Measurements from ENCODE around the gene SAMD4A. TPM values are rescaled to one million over a fixed set of nuclear protein-coding genes. Genes with fewer than 3 reads are reported as not detected.

The SAMD4A gene
- total and polyA plus RNA-seq, 2 donors = 16.0 to 58.5 TPM

DNA sequence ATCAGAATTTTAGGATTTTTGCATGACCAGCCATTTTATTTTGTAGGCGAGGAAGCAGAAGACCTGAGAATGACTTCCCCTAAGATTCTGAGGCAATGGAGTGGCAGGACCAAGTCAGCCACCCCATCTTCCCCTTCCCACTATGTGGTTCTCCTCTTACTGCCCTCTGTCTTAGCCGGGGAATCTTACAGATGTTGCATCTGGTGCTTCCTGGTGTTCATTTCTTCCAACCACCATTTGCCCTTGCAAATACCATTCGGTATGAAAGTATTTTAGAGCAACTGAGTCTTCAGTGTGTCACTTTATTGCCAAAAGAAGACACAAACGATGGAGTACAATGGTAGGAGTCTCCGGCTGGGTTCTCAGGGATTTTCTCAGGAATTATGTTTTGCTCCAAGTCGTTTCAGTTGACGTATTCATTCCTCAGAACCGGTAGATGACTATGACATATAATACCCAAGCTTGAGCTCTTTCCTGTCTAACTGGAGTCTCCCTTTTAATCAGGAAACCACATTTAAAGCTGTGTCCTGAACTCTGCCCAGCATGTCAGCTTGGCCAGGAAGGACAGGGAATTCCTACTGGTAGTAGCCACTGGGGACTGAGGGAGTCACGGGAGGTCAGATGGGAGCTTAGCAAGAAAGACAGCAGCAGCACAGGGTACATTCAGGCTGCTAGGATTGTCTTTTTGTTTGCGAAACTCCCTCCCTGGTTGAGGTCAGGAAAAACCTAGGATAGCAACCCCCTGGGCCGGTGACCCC lies 87.0 kb downstream of the SAMD4A start:
- 62% methylated on average over 11 of the region's 11 CpGs for WGBS
- no peak overlapping the region for H3K4me3 ChIP-seq (ENCODE audit: low read depth, low read length)
- H3K4me1 ChIP-seq (ENCODE audit: insufficient read depth) = no peaks in the 10 kb centered on the region

DNA sequence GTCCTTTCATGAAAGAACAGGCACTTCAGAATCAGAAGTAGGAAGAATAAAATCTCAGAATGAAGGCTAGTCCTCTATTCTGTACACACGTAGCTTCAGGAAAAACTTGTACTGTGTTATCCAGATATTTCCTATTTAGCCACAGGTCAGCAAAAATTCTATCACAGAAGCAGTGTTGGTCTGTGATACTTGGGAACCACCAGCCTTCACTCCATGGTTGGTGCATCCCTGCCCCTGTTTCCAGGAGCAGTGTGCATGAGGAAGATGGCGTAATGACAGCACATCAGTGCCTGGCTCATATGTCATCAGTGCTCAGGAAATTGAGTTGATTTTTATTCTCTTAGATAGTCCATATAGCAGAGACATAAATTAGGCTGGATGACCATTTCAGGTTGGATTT lies 87.7 kb downstream of the SAMD4A start:
- H3K36me3 ChIP-seq (ENCODE audit: insufficient read depth) = no peaks in the 10 kb centered on the region
- WGBS = 82% methylated on average over 2 of the region's 2 CpGs
- H3K4me1 ChIP-seq (ENCODE audit: insufficient read depth) = no peaks in the 10 kb centered on the region
- DNase-seq (ENCODE audit: extremely low spot score) = no peak
- H3K4me3 ChIP-seq (ENCODE audit: low read depth, low read length) = no peak overlapping the region
- no peak overlapping the region for H3K27ac ChIP-seq (ENCODE audit: low read depth)

More for the DNA sequence above, 87.0 kb downstream of the SAMD4A start:
- DNase-seq (ENCODE audit: extremely low spot score) = no peak
- no peaks in the 10 kb centered on the region for H3K36me3 ChIP-seq (ENCODE audit: insufficient read depth)
- peak overlapping the region; percentile 16 for H3K27ac ChIP-seq (ENCODE audit: low read depth)

DNA sequence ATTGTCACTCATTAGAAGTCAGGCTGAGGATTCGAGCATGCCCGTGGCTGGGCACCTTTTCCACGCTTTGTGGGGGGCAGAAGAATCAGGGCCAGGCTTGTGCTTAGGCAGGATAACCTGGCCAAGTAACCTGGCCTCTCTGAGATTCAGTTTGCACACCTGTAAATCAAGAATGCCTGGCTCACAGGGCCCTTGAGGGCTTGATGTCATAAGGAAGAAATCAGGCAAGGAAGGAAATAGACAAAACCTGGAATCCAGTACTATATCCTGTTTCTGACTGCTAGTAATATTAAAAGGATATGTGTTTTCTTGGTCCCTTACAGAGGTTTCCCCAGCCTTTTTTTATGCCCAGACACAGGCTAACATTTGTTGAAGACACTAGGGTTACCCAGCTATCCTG lies 91.9 kb downstream of the SAMD4A start:
- WGBS = 88% methylated on average over 3 of the region's 3 CpGs
- Histone ChIP-seq H3K4me3 (ENCODE audit: low read depth, low read length) (no peak overlapping the region), H3K36me3 (ENCODE audit: insufficient read depth) (no peaks in the 10 kb centered on the region), H3K27ac (ENCODE audit: low read depth) (no peak overlapping the region), H3K4me1 (ENCODE audit: insufficient read depth) (no peaks in the 10 kb centered on the region)
- no peak for DNase-seq (ENCODE audit: extremely low spot score)

DNA sequence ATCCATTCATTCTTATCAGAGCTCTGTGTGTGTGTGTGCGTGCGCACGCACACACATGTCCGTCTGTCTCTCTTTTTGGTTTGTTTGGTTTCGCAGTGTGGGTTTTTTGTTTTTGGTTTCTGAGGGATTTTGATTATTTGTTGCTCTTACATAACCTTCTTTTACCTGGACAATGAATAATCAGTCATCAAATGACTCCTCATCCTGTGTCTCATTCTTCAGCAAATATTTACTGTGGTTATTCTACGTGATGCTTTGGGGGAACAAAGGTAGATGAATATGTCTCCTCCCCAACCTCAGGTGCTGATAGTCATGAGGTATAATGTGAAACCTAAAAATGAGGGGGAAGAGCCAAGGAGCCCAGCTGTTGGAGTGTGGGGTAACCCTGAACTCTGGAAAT lies 92.4 kb downstream of the SAMD4A start:
- WGBS = 76% methylated on average over 6 of the region's 6 CpGs
- DNase-seq (ENCODE audit: extremely low spot score) = no peak
- H3K36me3 ChIP-seq (ENCODE audit: insufficient read depth) = no peaks in the 10 kb centered on the region
- H3K4me3 ChIP-seq (ENCODE audit: low read depth, low read length) = no peak overlapping the region
- H3K4me1 ChIP-seq (ENCODE audit: insufficient read depth) = no peaks in the 10 kb centered on the region
- H3K27ac ChIP-seq (ENCODE audit: low read depth) = no peak overlapping the region

DNA sequence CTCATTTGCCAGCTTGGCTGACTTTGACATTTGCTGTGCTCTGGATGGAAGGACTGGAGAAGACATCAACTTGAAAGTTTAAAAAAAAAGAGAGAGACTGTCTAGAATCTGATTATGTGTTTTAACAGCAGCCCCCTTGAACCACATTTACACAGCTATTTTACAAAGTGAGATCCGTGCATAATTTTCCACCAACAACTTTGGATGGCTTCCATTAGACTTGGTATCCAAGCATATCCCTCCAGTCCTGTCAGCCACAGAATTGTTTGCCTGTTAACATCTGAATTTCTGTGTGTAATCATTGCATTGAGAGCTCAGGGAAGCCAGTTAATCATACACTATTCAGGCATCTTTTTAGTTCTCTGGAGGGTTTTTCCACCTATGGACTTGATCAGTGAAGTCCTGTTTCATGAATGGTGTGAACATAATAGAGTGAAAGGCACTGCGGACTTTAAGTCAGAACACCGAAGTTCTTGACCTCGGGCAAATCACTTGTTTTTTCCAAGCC lies 93.7 kb downstream of the SAMD4A start:
- no peak overlapping the region for H3K27ac ChIP-seq (ENCODE audit: low read depth)
- H3K4me3 ChIP-seq (ENCODE audit: low read depth, low read length) = no peak overlapping the region
- WGBS = 74% methylated on average over 4 of the region's 4 CpGs
- H3K4me1 ChIP-seq (ENCODE audit: insufficient read depth) = no peaks in the 10 kb centered on the region
- DNase-seq (ENCODE audit: extremely low spot score) = no peak
- no peaks in the 10 kb centered on the region for H3K36me3 ChIP-seq (ENCODE audit: insufficient read depth)

DNA sequence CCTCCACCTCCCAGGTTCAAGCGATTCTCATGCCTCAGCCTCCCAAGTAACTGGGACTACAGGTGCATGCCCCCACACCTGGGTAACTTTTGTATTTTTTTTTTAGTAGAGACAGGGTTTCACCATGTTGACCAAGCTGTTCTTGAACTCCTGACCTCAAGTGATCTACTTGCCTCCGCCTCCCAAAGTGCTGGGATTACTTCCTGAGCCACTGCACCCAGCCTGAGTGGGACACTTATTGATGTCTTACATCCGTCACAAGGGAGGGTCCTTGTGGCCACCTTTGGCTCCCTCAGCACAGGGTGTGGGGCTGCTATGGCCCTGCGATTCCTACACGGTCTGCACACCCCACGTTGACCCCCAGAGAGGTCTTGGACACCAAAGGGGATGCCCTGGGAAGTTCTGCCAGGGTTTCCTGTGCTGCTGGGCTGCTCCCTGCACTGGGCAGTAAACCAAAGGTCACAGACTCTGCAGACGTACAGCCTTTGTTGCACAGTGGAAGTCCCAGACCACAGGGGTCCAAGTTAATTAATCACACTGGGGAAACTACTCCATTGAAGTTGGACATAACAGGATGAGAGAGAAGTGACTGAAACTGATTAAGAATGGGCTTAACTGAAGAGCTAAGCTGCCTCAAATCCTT lies 95.7 kb downstream of the SAMD4A start:
- DNase-seq (ENCODE audit: extremely low spot score) = no peak
- no peak overlapping the region for H3K27ac ChIP-seq (ENCODE audit: low read depth)
- no peaks in the 10 kb centered on the region for H3K36me3 ChIP-seq (ENCODE audit: insufficient read depth)
- no peak overlapping the region for H3K4me3 ChIP-seq (ENCODE audit: low read depth, low read length)
- WGBS = 77% methylated on average over 7 of the region's 7 CpGs
- no peaks in the 10 kb centered on the region for H3K4me1 ChIP-seq (ENCODE audit: insufficient read depth)

DNA sequence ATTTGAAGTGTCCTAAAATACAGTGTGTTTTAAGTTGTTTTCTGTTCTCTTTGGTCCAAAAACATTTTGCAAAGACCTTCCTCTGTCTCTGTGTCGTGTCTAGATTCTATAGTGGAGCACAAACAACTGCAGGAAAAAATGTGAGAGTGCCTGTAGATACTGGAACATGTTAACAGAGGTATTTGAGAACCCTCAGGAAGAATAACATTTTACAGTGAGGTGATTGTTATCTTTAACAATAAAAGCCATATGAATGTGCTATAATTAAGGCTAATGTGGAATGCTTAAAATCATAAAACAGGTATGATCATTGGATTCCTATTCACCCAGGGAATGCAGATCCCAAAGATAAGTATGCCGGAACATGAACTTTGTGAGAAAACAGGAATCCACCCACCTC lies 98.0 kb downstream of the SAMD4A start:
- Histone ChIP-seq H3K4me3 (ENCODE audit: low read depth, low read length) (no peak overlapping the region), H3K36me3 (ENCODE audit: insufficient read depth) (no peaks in the 10 kb centered on the region), H3K27ac (ENCODE audit: low read depth) (no peak overlapping the region), H3K4me1 (ENCODE audit: insufficient read depth) (peaks cover 2% of the 10 kb centered on the region)
- WGBS = 76% methylated on average over 2 of the region's 2 CpGs
- no peak for DNase-seq (ENCODE audit: extremely low spot score)

DNA sequence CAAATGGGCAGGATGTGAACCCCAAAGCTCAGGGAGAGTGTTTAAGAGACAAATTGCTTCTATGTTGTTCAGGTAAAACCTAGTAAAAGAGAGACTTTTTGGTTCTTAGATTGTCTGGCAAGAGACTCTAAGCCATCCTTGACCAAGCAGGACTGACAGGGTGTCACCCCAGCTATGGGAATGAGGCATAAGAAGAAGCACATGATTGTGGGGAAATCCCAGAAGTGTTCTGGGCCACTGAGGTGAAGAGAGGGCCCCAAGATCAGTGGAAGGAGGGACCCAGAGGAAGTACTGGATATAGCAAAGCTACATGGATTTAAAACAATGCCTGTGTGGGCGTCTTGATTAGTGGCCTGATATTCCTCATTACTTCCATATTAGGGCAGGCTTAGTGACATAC lies 99.0 kb downstream of the SAMD4A start:
- no peaks in the 10 kb centered on the region for H3K36me3 ChIP-seq (ENCODE audit: insufficient read depth)
- peaks cover 2% of the 10 kb centered on the region for H3K4me1 ChIP-seq (ENCODE audit: insufficient read depth)
- 91% methylated on average over 1 of the region's 1 CpG for WGBS
- no peak for DNase-seq (ENCODE audit: extremely low spot score)
- H3K27ac ChIP-seq (ENCODE audit: low read depth) = no peak overlapping the region
- H3K4me3 ChIP-seq (ENCODE audit: low read depth, low read length) = no peak overlapping the region

DNA sequence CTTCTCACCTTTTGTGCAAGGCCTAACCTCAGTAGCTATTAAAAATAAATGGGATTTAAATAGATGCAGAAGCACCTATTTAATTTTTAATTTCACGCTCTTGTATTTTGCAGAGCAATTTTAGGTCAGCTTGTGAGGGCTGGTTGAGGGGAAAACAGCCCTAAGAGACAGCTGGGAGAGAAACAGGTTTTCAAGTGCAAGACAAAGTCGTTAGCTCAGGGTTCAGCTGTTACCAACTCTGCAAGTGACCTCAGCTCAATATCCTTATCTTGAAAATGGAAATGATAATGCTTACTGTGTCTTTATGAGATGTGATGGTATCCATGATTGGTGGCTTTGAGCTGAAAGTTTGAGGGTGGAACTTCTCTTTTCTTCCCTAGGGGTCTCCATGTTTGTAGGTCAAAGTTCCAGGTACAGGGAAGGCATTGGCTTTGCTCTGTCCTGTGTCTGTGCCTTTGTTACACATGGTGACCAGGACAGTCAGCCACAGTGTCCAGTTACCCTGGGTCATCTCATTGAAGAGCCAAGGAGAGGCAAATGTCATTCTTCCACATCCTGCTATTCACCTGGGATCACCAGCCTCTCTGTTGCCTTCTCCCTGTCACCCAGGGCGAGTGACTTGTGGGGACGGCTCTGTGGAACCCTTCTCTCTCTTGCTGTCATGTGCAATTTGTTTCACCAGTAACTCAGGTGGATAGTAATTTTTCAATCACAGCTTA lies 100.3 kb downstream of the SAMD4A start:
- Histone ChIP-seq H3K27ac (ENCODE audit: low read depth) (no peak overlapping the region), H3K4me1 (ENCODE audit: insufficient read depth) (peaks cover 2% of the 10 kb centered on the region), H3K4me3 (ENCODE audit: low read depth, low read length) (no peak overlapping the region), H3K36me3 (ENCODE audit: insufficient read depth) (no peaks in the 10 kb centered on the region)
- no peak for DNase-seq (ENCODE audit: extremely low spot score)
- WGBS = 90% methylated on average over 4 of the region's 4 CpGs

DNA sequence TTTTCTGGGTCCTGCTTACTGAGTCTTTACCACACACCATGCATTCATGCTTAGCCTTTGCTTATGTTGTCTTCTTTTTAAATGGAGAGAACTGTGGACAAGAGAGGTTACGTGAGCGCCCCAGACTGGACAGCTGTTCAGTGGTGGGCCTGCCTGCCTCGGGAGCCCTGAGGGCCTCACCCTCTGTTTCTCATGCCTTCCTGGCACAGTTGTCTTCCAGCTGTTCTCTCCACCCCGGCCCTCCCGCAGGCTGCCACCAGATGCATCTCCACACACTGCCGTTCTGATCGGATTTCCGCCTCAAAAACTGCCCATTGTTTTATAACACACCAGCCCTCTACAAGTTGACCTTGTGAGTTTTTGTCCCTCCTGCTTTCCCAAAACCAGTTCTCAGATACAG lies 100.8 kb downstream of the SAMD4A start:
- DNase-seq (ENCODE audit: extremely low spot score) = no peak
- 92% methylated on average over 8 of the region's 8 CpGs for WGBS
- Histone ChIP-seq H3K4me1 (ENCODE audit: insufficient read depth) (peaks cover 2% of the 10 kb centered on the region), H3K4me3 (ENCODE audit: low read depth, low read length) (no peak overlapping the region), H3K36me3 (ENCODE audit: insufficient read depth) (no peaks in the 10 kb centered on the region), H3K27ac (ENCODE audit: low read depth) (no peak overlapping the region)

DNA sequence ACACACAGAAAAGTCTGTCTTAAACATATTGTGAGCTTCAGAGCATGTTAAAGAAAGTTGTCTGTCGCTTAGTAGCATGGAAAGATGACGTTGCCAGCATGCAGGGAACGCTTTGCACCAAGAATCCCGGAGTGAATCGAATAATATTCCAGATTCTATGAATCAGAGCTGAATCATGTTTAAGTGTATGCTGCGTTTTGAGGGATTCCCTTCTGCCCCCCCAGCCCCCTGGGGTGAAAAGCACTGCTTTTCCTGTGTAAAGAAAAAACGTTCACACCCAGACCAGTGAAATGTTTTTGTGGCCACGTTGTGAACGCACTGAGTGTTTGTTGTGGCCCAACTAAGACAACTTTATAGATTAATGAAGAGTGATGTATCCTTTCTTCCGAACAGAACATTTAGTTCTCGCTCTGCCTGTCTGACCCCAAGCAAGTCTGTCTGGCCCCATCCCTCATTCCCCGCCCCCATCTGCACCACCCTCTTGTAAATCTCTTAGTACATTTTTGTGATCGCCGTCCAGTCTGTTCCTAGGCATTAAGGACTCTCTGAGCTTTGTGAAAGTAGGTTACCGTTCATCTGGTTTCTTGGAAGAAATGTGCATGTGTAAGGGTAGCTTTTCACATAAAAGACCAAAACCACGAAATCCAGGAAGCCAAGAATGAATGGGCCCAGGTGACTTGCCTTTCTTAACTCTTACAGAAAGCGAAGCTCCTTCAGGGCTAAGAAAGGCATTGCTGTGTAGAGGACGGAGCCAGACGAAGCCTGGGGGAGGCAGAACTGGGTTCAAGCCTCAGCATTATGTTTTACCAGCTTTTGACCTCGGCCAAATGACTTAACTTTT lies 103.0 kb downstream of the SAMD4A start:
- H3K27ac ChIP-seq (ENCODE audit: low read depth) = no peak overlapping the region
- no peaks in the 10 kb centered on the region for H3K36me3 ChIP-seq (ENCODE audit: insufficient read depth)
- peaks cover 2% of the 10 kb centered on the region for H3K4me1 ChIP-seq (ENCODE audit: insufficient read depth)
- WGBS = 52% methylated on average over 20 of the region's 20 CpGs
- H3K4me3 ChIP-seq (ENCODE audit: low read depth, low read length) = no peak overlapping the region
- DNase-seq (ENCODE audit: extremely low spot score) = no peak

DNA sequence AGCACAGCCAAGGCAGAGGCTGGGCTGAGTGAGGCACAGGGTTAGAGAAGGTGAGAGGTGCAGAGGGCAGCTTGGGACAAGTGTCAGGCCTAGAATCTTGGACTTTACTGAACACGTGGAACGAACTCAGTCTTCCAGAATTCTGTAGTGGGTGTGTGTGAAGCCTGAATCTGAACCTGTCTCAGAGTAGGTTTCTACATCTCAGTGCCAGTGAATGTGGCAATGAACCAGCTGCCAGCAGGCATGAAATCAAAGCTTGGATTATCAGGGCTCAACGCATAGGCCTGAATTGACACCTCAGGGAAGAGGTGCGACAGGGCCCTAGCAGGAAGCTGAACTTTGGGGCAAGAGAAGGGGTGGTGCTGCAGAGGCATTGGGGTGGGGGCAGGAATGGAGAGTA lies 104.6 kb downstream of the SAMD4A start:
- Histone ChIP-seq H3K27ac (ENCODE audit: low read depth) (no peak overlapping the region), H3K4me3 (ENCODE audit: low read depth, low read length) (no peak overlapping the region), H3K4me1 (ENCODE audit: insufficient read depth) (peaks cover 2% of the 10 kb centered on the region), H3K36me3 (ENCODE audit: insufficient read depth) (no peaks in the 10 kb centered on the region)
- no peak for DNase-seq (ENCODE audit: extremely low spot score)
- WGBS = 86% methylated on average over 4 of the region's 4 CpGs

DNA sequence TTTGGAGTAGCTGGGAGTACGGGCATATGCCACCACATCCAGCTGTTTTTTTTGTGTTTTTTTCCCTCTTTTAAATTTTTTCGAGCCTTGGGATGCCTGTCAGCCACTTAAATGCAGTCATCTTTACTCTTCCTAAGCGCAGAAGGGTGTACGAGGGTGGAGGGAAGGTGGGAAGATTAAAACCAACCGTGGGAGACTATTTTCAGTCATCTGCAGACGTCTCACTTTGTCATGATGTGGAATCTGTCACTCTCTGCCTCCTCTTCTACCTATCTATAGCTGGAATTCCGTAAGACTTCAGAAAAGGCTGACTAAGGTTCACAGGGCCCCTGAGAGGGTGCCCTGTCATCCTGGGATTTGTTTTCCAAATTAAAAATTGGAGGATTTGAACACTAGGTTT lies 105.3 kb downstream of the SAMD4A start:
- DNase-seq (ENCODE audit: extremely low spot score) = no peak
- H3K4me3 ChIP-seq (ENCODE audit: low read depth, low read length) = no peak overlapping the region
- H3K27ac ChIP-seq (ENCODE audit: low read depth) = no peak overlapping the region
- H3K4me1 ChIP-seq (ENCODE audit: insufficient read depth) = peaks cover 2% of the 10 kb centered on the region
- H3K36me3 ChIP-seq (ENCODE audit: insufficient read depth) = no peaks in the 10 kb centered on the region
- WGBS = 80% methylated on average over 7 of the region's 7 CpGs

Data from urinary bladder (tissue), 4 donors.